ENCODE measurements around the gene GASK1A.

The GASK1A gene

GRCh38 chr3:43089081-43089480 lies 110.0 kb downstream of the GASK1A start:
- no peaks in the 10 kb centered on the region for H3K79me2 ChIP-seq (ENCODE audit: low read length)
- no peaks in the 10 kb centered on the region for H3K9me3 ChIP-seq (ENCODE audit: insufficient read depth, low read length)
- no peaks in the 10 kb centered on the region for H3K36me3 ChIP-seq (replicated peaks; ENCODE audit: low read depth, low read length)
- H3K4me2 ChIP-seq (ENCODE audit: low read length): no peak overlapping the region
- H3K4me1 ChIP-seq (ENCODE audit: low read length): no peaks in the 10 kb centered on the region
- H3K4me3 ChIP-seq (ENCODE audit: low read length): no peak overlapping the region
- H3K27me3 ChIP-seq (ENCODE audit: low read depth, low read length): peaks cover 21% of the 10 kb centered on the region
- H3K27ac ChIP-seq (ENCODE audit: low read length): no peak overlapping the region
- TF ChIP-seq EZH2phosphoT487 (IDR thresholded peaks at IDR 0.05; ENCODE audit: low read depth): no peak
- TF ChIP-seq CTCF (IDR thresholded peaks at IDR 0.05; ENCODE audit: low read depth, low read length): no peak
- no peaks in the 10 kb centered on the region for H4K20me1 ChIP-seq (ENCODE audit: insufficient read depth, low read length)
- H2AFZ ChIP-seq (ENCODE audit: low read depth, low read length): no peak overlapping the region
- H3K9ac ChIP-seq (ENCODE audit: low read length): no peak overlapping the region

GRCh38 chr3:43090238-43090637 lies 111.1 kb downstream of the GASK1A start:
- H3K4me2 ChIP-seq (ENCODE audit: low read length): no peak overlapping the region
- H3K27ac ChIP-seq (ENCODE audit: low read length): no peak overlapping the region
- no peaks in the 10 kb centered on the region for H3K9me3 ChIP-seq (ENCODE audit: insufficient read depth, low read length)
- H4K20me1 ChIP-seq (ENCODE audit: insufficient read depth, low read length): no peaks in the 10 kb centered on the region
- peaks cover 21% of the 10 kb centered on the region for H3K27me3 ChIP-seq (ENCODE audit: low read depth, low read length)
- no peaks in the 10 kb centered on the region for H3K36me3 ChIP-seq (replicated peaks; ENCODE audit: low read depth, low read length)
- H3K9ac ChIP-seq (ENCODE audit: low read length): no peak overlapping the region
- no peaks in the 10 kb centered on the region for H3K4me1 ChIP-seq (ENCODE audit: low read length)
- no peak overlapping the region for H3K4me3 ChIP-seq (ENCODE audit: low read length)
- no peaks in the 10 kb centered on the region for H3K79me2 ChIP-seq (ENCODE audit: low read length)
- no peak overlapping the region for H2AFZ ChIP-seq (ENCODE audit: low read depth, low read length)
- TF ChIP-seq CTCF (IDR thresholded peaks at IDR 0.05; ENCODE audit: low read depth, low read length): no peak
- TF ChIP-seq EZH2phosphoT487 (IDR thresholded peaks at IDR 0.05; ENCODE audit: low read depth): no peak

- H3K27me3 ChIP-seq (ENCODE audit: low read depth, low read length): peaks cover 21% of the 10 kb centered on the region
- H3K79me2 ChIP-seq (ENCODE audit: low read length): no peaks in the 10 kb centered on the region
- TF ChIP-seq CTCF (IDR thresholded peaks at IDR 0.05; ENCODE audit: low read depth, low read length) (no peak), EZH2phosphoT487 (IDR thresholded peaks at IDR 0.05; ENCODE audit: low read depth) (no peak)
These were observed 112.4 kb downstream of the GASK1A start for GRCh38 chr3:43091481-43091880.

GRCh38 chr3:43093006-43093405 lies 113.9 kb downstream of the GASK1A start:
- TF ChIP-seq EZH2phosphoT487 (IDR thresholded peaks at IDR 0.05; ENCODE audit: low read depth) (no peak), CTCF (IDR thresholded peaks at IDR 0.05; ENCODE audit: low read depth, low read length) (no peak)
- Histone ChIP-seq H3K36me3 (replicated peaks; ENCODE audit: low read depth, low read length) (no peaks in the 10 kb centered on the region), H3K4me2 (ENCODE audit: low read length) (no peak overlapping the region), H3K9me3 (ENCODE audit: insufficient read depth, low read length) (no peaks in the 10 kb centered on the region), H3K79me2 (ENCODE audit: low read length) (no peaks in the 10 kb centered on the region), H3K4me1 (ENCODE audit: low read length) (no peaks in the 10 kb centered on the region), H3K9ac (ENCODE audit: low read length) (no peak overlapping the region), H3K27me3 (ENCODE audit: low read depth, low read length) (peaks cover 21% of the 10 kb centered on the region), H2AFZ (ENCODE audit: low read depth, low read length) (no peak overlapping the region), H3K27ac (ENCODE audit: low read length) (no peak overlapping the region), H4K20me1 (ENCODE audit: insufficient read depth, low read length) (no peaks in the 10 kb centered on the region), H3K4me3 (ENCODE audit: low read length) (no peak overlapping the region)

More at GRCh38 chr3:43091481-43091880, 112.4 kb downstream of the GASK1A start:
- Histone ChIP-seq H3K4me1 (ENCODE audit: low read length) (no peaks in the 10 kb centered on the region), H3K36me3 (replicated peaks; ENCODE audit: low read depth, low read length) (no peaks in the 10 kb centered on the region), H4K20me1 (ENCODE audit: insufficient read depth, low read length) (no peaks in the 10 kb centered on the region), H3K4me2 (ENCODE audit: low read length) (no peak overlapping the region), H3K4me3 (ENCODE audit: low read length) (no peak overlapping the region), H3K9ac (ENCODE audit: low read length) (no peak overlapping the region), H2AFZ (ENCODE audit: low read depth, low read length) (no peak overlapping the region), H3K9me3 (ENCODE audit: insufficient read depth, low read length) (no peaks in the 10 kb centered on the region), H3K27ac (ENCODE audit: low read length) (no peak overlapping the region)

Measured in OCI-LY3 (cell line).